ENCODE data around the gene VENTX.

VENTX gene

DNA sequence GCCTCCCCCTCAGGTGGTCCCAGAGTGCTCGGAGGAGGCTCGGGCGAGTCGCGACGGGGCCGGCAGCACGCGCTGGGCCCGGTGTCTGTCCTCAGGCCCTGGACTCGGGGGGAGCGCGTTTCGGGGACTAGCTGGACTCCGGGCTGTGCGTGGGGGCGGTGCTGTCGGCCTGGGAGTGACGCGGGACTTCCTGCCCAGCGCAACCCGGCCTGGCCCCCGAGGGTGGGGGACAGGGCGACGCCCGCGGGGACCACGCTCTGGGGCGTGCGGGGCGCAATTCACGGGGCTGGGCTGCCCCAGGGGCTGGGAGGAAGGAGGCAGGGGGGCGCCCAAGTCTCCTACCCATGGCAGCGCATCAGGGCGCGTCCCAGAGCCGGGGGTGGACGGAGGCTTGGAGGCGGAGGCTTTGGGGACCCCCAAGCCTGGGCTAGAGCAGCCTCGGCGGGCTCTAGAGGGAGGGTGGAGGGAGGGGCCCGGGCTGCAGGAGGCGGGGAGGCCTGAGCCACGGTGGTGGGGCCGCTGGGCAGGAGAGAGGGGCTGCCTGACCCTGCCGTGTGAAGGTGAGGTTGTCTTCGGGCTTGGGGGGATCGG lies 2.3 kb upstream of the VENTX start:
- DNase-seq (ENCODE audit: low read depth), result no peak

- DNase-seq (ENCODE audit: low read depth), result no peak
These were observed 1.7 kb upstream of the VENTX start for GRCh38 chr10:133235932-133236331.

- no peak for DNase-seq (ENCODE audit: low read depth)
These were observed 1.0 kb upstream of the VENTX start for GRCh38 chr10:133236401-133237240.

GRCh38 chr10:133237241-133237587 lies 441 bp upstream of the VENTX start:
- DNase-seq (ENCODE audit: low read depth), result no peak

DNA sequence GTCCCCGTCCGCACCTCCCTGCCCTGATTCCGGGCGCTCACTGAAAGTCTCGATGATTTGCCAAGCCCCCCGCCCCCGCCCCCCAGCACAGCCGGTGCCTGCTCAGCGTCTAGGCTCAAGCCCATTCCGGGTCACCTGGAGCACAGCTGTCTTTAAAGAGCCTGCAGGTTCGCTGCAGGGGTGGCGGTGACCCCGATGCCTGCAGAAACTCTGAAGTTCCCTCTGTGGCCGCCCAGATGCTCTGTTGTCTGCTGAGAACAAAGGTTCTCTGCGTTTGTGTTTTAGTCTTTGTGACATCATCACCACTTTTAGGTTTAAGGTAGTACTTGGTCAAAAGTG lies 780 bp downstream of the VENTX start:
- DNase-seq (ENCODE audit: low read depth), result no peak

GRCh38 chr10:133239990-133240389 lies 2.3 kb downstream of the VENTX start:
- DNase-seq (ENCODE audit: low read depth), result no peak

DNA sequence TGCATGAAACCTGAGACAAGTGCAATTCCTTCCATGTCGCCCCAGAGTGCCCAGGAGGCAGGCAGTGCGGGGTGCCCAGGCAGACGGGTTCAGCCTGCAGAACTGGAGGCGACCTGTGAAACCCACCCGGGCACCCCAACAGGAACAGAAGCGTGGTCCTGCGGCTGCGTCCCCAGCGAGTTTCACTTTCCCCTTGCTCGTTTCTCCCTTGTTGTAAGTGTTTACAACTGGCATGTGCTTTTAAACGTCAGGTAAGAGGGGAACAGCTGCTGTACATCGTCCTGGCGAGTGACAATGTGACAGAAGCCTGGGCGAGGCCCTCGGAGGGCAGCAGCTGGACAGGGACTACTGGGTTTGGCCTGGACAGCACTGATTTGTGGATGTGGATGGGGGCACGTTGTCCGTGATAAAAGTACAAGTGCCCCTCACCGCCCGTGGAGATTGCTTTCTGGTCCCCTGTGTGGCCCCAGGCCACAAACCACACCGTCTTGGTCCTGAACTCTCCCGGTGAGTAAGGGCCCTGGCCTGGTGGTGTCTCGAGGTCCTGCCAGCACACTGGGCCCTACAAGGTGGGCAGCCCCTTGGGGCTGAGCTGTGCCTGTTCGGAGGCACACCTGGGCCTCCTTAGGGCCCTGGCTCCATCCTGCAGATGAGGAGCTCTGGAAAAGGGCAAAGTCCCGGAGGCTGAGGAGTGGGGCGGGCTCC lies 4.0 kb downstream of the VENTX start:
- DNase-seq (ENCODE audit: low read depth), result no peak

DNA sequence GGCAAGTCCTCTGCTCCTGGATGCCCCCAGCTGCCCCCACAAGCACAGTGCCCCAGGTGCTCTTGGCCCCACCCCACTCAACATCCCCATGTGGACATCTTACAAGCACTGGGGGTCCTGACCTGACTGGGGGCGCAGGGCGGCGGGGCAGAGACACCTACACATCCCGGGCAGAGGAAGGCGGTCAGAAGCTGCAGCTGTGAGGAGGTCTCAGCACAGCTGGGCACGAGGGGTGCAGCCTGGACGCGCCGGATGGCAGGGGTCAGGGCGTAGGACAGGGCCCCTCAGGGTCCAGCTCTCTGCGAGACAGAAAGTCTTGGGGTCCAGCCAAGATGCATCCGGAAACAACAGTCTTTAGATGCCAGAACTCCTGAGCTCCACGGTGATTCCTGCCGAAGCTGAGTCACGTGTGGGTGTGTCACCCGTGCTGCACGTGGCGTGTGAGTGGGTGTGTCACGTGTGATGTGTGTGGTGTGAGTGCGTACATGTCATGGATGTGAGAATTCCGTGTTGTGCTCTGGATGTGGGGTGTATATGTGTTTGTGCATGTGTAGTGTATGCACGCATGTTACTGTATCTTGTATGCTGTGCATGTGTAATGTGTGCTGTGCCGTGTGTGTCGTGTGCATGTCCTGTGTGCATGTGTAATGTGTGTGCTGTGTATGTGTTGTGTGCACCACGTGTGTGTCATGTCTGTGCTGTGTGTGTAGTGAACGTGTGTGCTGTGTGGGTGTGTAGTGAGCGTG lies 5.1 kb downstream of the VENTX start:
- DNase-seq (ENCODE audit: low read depth), result no peak

DNA sequence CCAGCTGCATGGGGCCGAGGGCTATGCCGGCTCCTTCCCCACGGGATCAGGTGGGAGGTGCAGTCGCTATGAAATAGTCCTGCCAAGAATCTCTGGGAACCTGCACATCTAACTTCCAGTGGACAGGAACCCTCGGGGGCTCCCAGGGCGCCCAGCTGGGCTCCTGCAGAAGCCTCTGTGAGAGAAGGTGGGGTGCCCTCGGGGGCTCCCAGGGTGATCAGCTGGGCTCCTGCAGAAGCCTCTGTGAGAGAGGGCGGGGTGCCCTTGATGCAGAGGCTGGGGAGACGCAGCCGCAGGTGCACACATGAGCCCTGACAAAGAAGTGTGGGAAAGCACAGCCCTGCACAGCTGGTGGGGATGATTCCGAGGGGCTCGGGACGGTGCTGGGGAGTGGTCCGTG lies 5.9 kb downstream of the VENTX start:
- no peak for DNase-seq (ENCODE audit: low read depth)

GRCh38 chr10:133245439-133246235 lies 8.0 kb downstream of the VENTX start:
- no peak for DNase-seq (ENCODE audit: low read depth)

DNA sequence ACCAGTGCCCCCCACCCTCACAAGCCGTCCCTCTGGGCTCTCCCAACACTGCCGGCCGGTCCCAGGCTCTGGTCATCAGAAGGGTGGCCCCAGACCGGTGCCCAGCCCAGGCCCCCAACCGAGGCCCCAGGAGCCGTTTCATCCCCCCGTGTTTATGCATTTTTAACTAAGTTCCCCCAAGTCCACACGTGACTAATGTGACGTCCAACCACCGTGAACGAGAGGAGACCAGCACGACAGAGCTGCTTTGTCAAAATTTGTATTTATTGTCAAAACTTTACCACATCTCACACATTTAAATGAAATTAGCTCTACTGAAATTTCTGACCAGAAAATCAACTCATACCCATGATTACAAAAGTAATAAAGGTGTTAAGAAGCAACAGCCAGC lies 8.6 kb downstream of the VENTX start:
- no peak for DNase-seq (ENCODE audit: low read depth)

GRCh38 chr10:133247681-133248333 lies 10.2 kb downstream of the VENTX start:
- no peak for DNase-seq (ENCODE audit: low read depth)

- DNase-seq (ENCODE audit: low read depth), result no peak
These were observed 10.7 kb downstream of the VENTX start for GRCh38 chr10:133248334-133248715.

GRCh38 chr10:133249094-133249780 lies 11.6 kb downstream of the VENTX start:
- no peak for DNase-seq (ENCODE audit: low read depth)

DNA sequence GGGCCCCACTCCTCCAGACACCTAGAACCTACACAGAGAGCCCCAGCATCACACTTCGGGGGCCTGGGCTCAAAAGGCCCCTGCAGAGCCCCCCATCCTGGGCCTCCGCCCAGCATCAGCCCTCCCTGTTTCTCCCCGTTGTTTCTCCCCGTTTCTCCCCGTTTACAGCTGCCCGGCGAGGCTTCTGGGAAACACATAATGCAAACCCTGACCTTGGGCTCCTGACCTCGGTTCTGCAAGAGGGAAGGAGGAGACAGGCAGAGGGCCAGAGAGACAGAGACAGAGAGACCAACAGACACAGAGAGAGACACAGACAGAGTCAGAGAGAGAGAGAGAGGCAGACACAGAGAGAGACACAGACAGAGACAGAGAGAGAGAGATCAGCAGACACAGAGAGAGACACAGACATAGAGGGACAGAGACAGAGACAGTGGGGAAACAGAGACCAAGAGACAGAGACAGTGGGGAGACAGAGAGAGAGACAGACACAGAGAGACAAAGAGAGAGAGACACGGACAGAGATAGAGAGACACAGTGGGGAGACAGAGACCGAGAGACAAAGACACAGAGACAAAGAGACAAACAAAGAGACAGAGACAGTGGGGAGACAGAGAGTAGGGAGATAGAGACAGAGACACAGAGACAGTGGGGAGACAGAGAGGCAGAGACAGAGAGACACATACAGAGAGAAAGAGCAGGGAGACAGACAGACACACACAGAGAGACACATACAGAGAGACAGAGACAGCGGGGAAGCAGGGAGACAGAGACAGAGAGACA lies 12.5 kb downstream of the VENTX start:
- DNase-seq (ENCODE audit: low read depth), result no peak

- DNase-seq (ENCODE audit: low read depth), result no peak
These were observed 13.9 kb downstream of the VENTX start for GRCh38 chr10:133251388-133252222.

DNA sequence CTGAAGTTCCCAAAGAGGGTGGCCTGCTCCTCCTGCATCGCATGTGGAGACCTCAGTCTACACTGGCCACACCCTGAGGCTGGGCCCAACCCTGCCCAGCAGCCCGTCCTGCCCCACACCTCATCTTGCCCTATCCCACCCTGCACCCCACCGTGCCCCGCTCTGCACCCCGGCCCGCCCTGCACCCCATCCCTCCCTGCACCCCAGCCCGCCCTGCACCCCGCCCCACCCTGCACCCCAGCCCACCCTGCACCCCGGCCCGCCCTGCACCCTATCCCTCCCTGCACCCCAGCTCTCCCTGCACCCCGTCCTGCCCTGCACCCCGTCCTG lies 14.5 kb downstream of the VENTX start:
- DNase-seq (ENCODE audit: low read depth), result no peak

DNA sequence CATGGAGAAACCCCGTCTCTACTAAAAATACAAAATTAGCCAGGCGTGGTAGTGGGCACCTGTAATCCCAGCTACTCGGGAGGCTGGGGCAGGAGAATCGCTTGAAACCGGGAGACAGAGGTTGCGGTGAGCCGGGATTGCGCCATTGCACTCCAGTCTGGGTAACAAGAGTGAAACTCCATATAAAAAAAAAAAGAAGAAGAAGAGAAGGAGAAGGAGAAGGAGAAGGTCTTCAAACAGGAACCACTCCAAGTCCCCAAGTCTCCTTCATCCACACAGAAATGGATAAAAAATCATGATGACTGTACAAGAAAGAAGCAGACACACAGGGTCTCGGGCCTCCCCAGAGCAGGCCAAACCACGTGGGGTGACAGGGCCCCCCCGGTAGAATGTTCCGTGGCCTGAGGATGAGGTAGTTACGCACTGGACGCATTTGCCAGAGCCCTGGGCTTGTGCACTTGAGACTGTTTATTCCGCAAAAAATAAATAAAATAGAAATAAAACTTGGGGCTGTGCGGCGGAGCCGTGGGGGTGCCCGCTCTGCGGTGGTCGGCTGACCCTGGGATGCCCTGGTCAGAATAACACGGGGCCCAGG lies 15.8 kb downstream of the VENTX start:
- DNase-seq (ENCODE audit: low read depth), result no peak

All from stimulated activated CD8-positive, alpha-beta memory T cell treated with anti-CD3 and anti-CD28 coated beads, Interleukin-4, amount 100 ng/mL, for 24 hours (primary cell).